K562 (cell line): ENCODE measurements around the gene OVCA2. TPM values are rescaled to one million over a fixed set of nuclear protein-coding genes. Genes with fewer than 3 reads are reported as not detected.

Experiments
- ATAC-seq: fragments of 200-7000 bp; cut with Tn5 transposase; 3 replicates; pipeline ENCODE4 v1.9.1; 2020; ENCODE audit warnings: moderate library complexity
- BruUV-seq: library from RNA; stranded (reverse); fragments of 400-500 nt; replicated peaks from 2 replicates; lab custom pipeline; 2021; lab: Mats Ljungman, UMichigan
- CTCF ChIA-PET: fragments of 300-600 bp; formaldehyde crosslinking; extraction: SDS; loops from one replicate; lab custom pipeline; 2021; ENCODE audit warnings: low intra/inter-chr PET ratio; lab: Yijun Ruan, JAX
- POLR2A ChIA-PET: fragments of 300-600, 350-650 bp; sonication (Branson Sonifier 250); formaldehyde crosslinking; extraction: SDS; loops from one replicate; lab custom pipeline; 2021; ENCODE audit warnings: antibody characterized with exemption, inconsistent platforms; lab: Yijun Ruan, JAX
- DNase-seq, 4 experiments: peaks; one replicate each; pipeline versions ENCODE4 v3.0.0 to v3.0.0-alpha.2; 2011 to 2018; ENCODE audit warnings: low spot score in 3 of 4, mixed read lengths in 3 of 4; ENCODE audit errors: extremely low read depth in 1 of 4
- FAIRE-seq: peaks from 2 replicates; lab custom pipeline; 2011; peaks lifted over from hg19 to GRCh38; lab: Jason Lieb, UNC
- H2AFZ ChIP-seq: 2 replicates; pipeline ENCODE4 v1.6.0; 2011; ENCODE audit warnings: low read depth, low read length, control low read depth, inconsistent platforms
- H3K27ac ChIP-seq: fragments of 200-600 bp; 3 replicates; pipeline ENCODE4 v1.8.0; 2011; ENCODE audit warnings: low read depth, mild to moderate bottlenecking, control low read depth, inconsistent platforms, low read length, moderate library complexity, mixed read lengths; ENCODE audit errors: extremely low read depth
- H3K27me3 ChIP-seq, 2 experiments: fragments of 300-600 bp in 1 of 2; 2 replicates in 1 of 2; 3 replicates in 1 of 2; pipeline versions ENCODE4 v1.6.0 to v1.8.0; 2011; ENCODE audit warnings: inconsistent platforms in 2 of 2, low read length in 2 of 2, mild to moderate bottlenecking in 1 of 2, mixed read lengths in 1 of 2, moderate library complexity in 1 of 2; ENCODE audit not compliant: control insufficient read depth in 2 of 2, insufficient read depth in 2 of 2
- H3K36me3 ChIP-seq: fragments of 300-600 bp; 3 replicates; pipeline ENCODE4 v1.8.0; 2011; ENCODE audit warnings: mild to moderate bottlenecking, low read length, inconsistent platforms; ENCODE audit not compliant: control insufficient read depth, insufficient read depth
- H3K4me1 ChIP-seq, 2 experiments: fragments of 200-600 bp in 1 of 2; replicated peaks in 1 of 2; 2 replicates in 1 of 2; 3 replicates in 1 of 2; pipeline versions ENCODE4 v1.5.1 to v1.8.0; 2011; ENCODE audit warnings: inconsistent platforms in 2 of 2, low read length in 2 of 2, mild to moderate bottlenecking in 1 of 2, mixed read lengths in 1 of 2, moderate library complexity in 1 of 2; ENCODE audit not compliant: control insufficient read depth in 2 of 2, insufficient read depth in 2 of 2
- H3K4me2 ChIP-seq: 2 replicates; pipeline ENCODE4 v1.6.1; 2011; ENCODE audit warnings: low read length, control low read depth, inconsistent platforms, mixed read lengths; ENCODE audit not compliant: insufficient read depth
- H3K4me3 ChIP-seq: fragments of 200-600 bp; sonication (generic), shearing (Covaris generic); 2 replicates; pipeline ENCODE4 v1.5.1; 2016; ENCODE audit warnings: control low read depth, inconsistent platforms
- H3K79me2 ChIP-seq: fragments of 200-600 bp; 3 replicates; pipeline ENCODE4 v1.8.0; 2011; ENCODE audit warnings: low read length, inconsistent platforms; ENCODE audit not compliant: control insufficient read depth, insufficient read depth
- H3K9ac ChIP-seq, 2 experiments: 2 replicates each; pipeline versions ENCODE4 v1.6.0 to v1.6.1; 2011; ENCODE audit warnings: low read depth in 2 of 2, low read length in 2 of 2, control low read depth in 1 of 2, inconsistent platforms in 1 of 2, mild to moderate bottlenecking in 1 of 2, mixed read lengths in 1 of 2; ENCODE audit not compliant: insufficient read depth in 1 of 2
- H3K9me1 ChIP-seq: one replicate; pipeline ENCODE4 v1.6.0; 2011; ENCODE audit warnings: inconsistent platforms, mild to moderate bottlenecking, low read length, moderate library complexity; ENCODE audit not compliant: control insufficient read depth, insufficient read depth
- H3K9me3 ChIP-seq: replicated peaks from 2 replicates; pipeline ENCODE4 v1.5.1; 2011; ENCODE audit warnings: low read depth, low read length, inconsistent platforms; ENCODE audit not compliant: control insufficient read depth, insufficient read depth
- H4K20me1 ChIP-seq: replicated peaks from 2 replicates; pipeline ENCODE4 v1.6.1; 2011; ENCODE audit warnings: low read length, inconsistent platforms, mixed read lengths; ENCODE audit not compliant: control insufficient read depth, insufficient read depth
- ASH1L ChIP-seq: fragments of 450-650 bp; IDR thresholded peaks from 2 replicates; pipeline ENCODE4 v1.6.1; 2018; ENCODE audit warnings: borderline replicate concordance, mild to moderate bottlenecking, low read depth; ENCODE audit not compliant: partially characterized antibody
- BRD9 ChIP-seq: fragments of 450-650 bp; IDR thresholded peaks from 2 replicates; pipeline ENCODE4 v1.6.1; 2018; ENCODE audit warnings: low read depth; ENCODE audit not compliant: partially characterized antibody
- C11orf30 ChIP-seq: fragments of 450-650 bp; IDR thresholded peaks from 2 replicates; pipeline ENCODE4 v1.6.1; 2016; ENCODE audit warnings: low read depth, mild to moderate bottlenecking
- CREM ChIP-seq: IDR thresholded peaks from 2 replicates; pipeline ENCODE4 v1.6.1; 2014; ENCODE audit warnings: antibody characterized with exemption, low read depth
- GATAD2B ChIP-seq: fragments of 450-650 bp; IDR thresholded peaks from 2 replicates; pipeline ENCODE4 v1.6.1; 2017; ENCODE audit warnings: mild to moderate bottlenecking, borderline replicate concordance
- KDM1A ChIP-seq, 2 experiments: fragments of 450-650 bp; IDR thresholded peaks; 2 replicates each; pipeline ENCODE4 v1.6.1; 2016; ENCODE audit warnings: mild to moderate bottlenecking in 2 of 2
- POLR3G ChIP-seq: IDR thresholded peaks from 2 replicates; pipeline ENCODE4 v1.6.1; 2011; ENCODE audit not compliant: insufficient read length, insufficient replicate concordance; ENCODE audit errors: extremely low read depth
- RNF219 ChIP-seq: fragments of 250-450 bp; sonication (Bioruptor Pico); IDR thresholded peaks from 2 replicates; pipeline ENCODE4 v1.5.0; 2022; ENCODE audit warnings: mild to moderate bottlenecking
- SIX5 ChIP-seq, 2 experiments: IDR thresholded peaks; 2 replicates each; pipeline ENCODE4 v1.6.1; 2011; ENCODE audit warnings: low read length in 2 of 2, borderline replicate concordance in 1 of 2, low read depth in 1 of 2, mild to moderate bottlenecking in 1 of 2, moderate library complexity in 1 of 2; ENCODE audit not compliant: insufficient read depth in 1 of 2
- ZBTB8A ChIP-seq: fragments of 450-650 bp; IDR thresholded peaks from 2 replicates; pipeline ENCODE4 v1.6.1; 2018; ENCODE audit warnings: mild to moderate bottlenecking, moderate library complexity; ENCODE audit not compliant: partially characterized antibody
- ZNF511 ChIP-seq: sonication (generic); formaldehyde crosslinking; IDR thresholded peaks from 2 replicates; pipeline ENCODE4 v1.8.0; 2022; ENCODE audit warnings: mild to moderate bottlenecking, missing genetic modification reagents
- ZNF785 ChIP-seq: fragments of 250-450 bp; sonication (Bioruptor Pico); IDR thresholded peaks from 2 replicates; pipeline ENCODE4 v1.4.0; 2020; ENCODE audit warnings: mild to moderate bottlenecking
- WGBS: fragments of 100-300 bp; shearing (Covaris generic); methylation state at CpG from one replicate; pipeline ENCODE4 v1.1.6; 2016; ENCODE audit warnings: low coverage, mixed read lengths; ENCODE audit not compliant: insufficient coverage; ENCODE audit errors: missing lambda C conversion rate; 5-methylcytosine and 5-hydroxymethylcytosine counted together
- in situ Hi-C: fragments of 300-500 bp; cut with MboI; formaldehyde crosslinking; loops from 4 replicates; pipeline ENCODE4 v1.15.0; 2018; ENCODE audit warnings: inconsistent platforms, mixed read lengths
- intact Hi-C: fragments of 100-400 bp; cut with micrococcal nuclease; formaldehyde crosslinking; loops from 2 replicates; pipeline ENCODE4 v1.14.2; 2022
- polyA plus RNA-seq, 8 experiments: library from polyadenylated mRNA; depleted of rRNA in 4 of 8; stranded (reverse) in 5 of 8; unstranded in 3 of 8; fragments of >200 nt; fragmentation: Nextera tagmentation in 2 of 8; fragmentation: Illumina TruSeq in 1 of 8; extraction: Ambion mirVana in 2 of 8; extraction: Trizol in 1 of 8; gene quantifications; 2 replicates each; pipeline versions ENCODE4 v1.2.1 to v1.2.3, GENCODE V29; 2011 to 2014; ENCODE audit warnings: inconsistent platforms in 1 of 8, missing spikeins in 1 of 8
- total RNA-seq, 7 experiments: library from RNA; depleted of rRNA in 6 of 7; stranded (reverse); fragments of >200 nt in 6 of 7; fragmentation: Illumina TruSeq in 2 of 7; extraction: Trizol in 2 of 7; gene quantifications; 2 replicates each; pipeline versions ENCODE4 v1.2.1 to v1.2.3, GENCODE V29; 2011 to 2021; ENCODE audit warnings: low replicate concordance in 1 of 7
- TF ChIP-seq, protein P1 (sequence below): fragments of 450-650 bp; formaldehyde crosslinking; IDR thresholded peaks from 2 replicates; pipeline ENCODE4 v1.4.0; 2022; ENCODE audit warnings: missing genetic modification characterization
- TF ChIP-seq, protein P2 (sequence below): sonication (generic); formaldehyde crosslinking; IDR thresholded peaks from 2 replicates; pipeline ENCODE4 v1.9.0; 2022; ENCODE audit warnings: mild to moderate bottlenecking, missing genetic modification reagents
- TF ChIP-seq, protein P3 (sequence below), 2 experiments: fragments of 250-450 bp in 1 of 2; fragments of 450-650 bp in 1 of 2; sonication (Bioruptor Pico) in 1 of 2; IDR thresholded peaks; 2 replicates each; pipeline versions ENCODE4 v1.6.1 to v1.8.0; 2016 to 2021; ENCODE audit warnings: mild to moderate bottlenecking in 2 of 2, moderate library complexity in 2 of 2, missing compliant biosample characterization in 1 of 2, missing genetic modification characterization in 1 of 2

The OVCA2 gene
- total and polyA plus RNA-seq, 9 of the 15 experiments (the other 6 are each of a cell fraction or from before 2014, with no cell fraction given), result 3.0 to 23.7 (median 14.1) TPM

GRCh38 chr17:2059547-2060384 is 17.9 kb downstream of the OVCA2 start:
- in situ Hi-C loops, result loop anchor here (10.0 kb wide), 1 partner anchor 185 kb away; no protein-coding TSS in a partner anchor

More at GRCh38 chr17:2059547-2060384, 17.9 kb downstream of the OVCA2 start:
- DNase-seq, result no peak
- no peaks in the 10 kb centered on the region for H3K9me1 ChIP-seq
- peaks cover 0 to 38% of the 10 kb centered on the region in 2 experiments; a peak in 2 of 5 replicates for H3K4me1 ChIP-seq
- H3K27ac ChIP-seq, result no peak overlapping the region
- POLR2A ChIA-PET, result interaction anchor here (0.6 kb wide), 1 partner anchor 95 kb away, joined by 3 read pairs; no protein-coding TSS in a partner anchor
- H3K27me3 ChIP-seq, result no peaks in the 10 kb centered on the region
- H3K9me3 ChIP-seq, result no peaks in the 10 kb centered on the region
- no peak overlapping the region for H2AFZ ChIP-seq
- no peak overlapping the region for H3K4me2 ChIP-seq
- FAIRE-seq, result no peak
- H4K20me1 ChIP-seq, result no peaks in the 10 kb centered on the region
- intact Hi-C loops, result loop anchor here (10.0 kb wide), 1 partner anchor 115 kb away; no protein-coding TSS in a partner anchor
- H3K4me3 ChIP-seq, result no peak overlapping the region
- no peak overlapping the region for H3K9ac ChIP-seq
- 90% methylated on average over 10 of the region's 21 CpGs for WGBS
- no peak for TF ChIP-seq CREM
- no peak for TF ChIP-seq RNF219
- TF ChIP-seq POLR3G, result no peak
- TF ChIP-seq BRD9, result no peak
- no peak for TF ChIP-seq ZBTB8A
- no peak for TF ChIP-seq KDM1A (IDR thresholded peaks at IDR 0.05)
- TF ChIP-seq ZNF785, result no peak
- TF ChIP-seq GATAD2B, result no peak
- TF ChIP-seq, protein P1, sequence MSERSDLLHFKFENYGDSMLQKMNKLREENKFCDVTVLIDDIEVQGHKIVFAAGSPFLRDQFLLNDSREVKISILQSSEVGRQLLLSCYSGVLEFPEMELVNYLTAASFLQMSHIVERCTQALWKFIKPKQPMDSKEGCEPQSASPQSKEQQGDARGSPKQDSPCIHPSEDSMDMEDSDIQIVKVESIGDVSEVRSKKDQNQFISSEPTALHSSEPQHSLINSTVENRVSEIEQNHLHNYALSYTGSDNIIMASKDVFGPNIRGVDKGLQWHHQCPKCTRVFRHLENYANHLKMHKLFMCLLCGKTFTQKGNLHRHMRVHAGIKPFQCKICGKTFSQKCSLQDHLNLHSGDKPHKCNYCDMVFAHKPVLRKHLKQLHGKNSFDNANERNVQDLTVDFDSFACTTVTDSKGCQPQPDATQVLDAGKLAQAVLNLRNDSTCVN, result no peak
- TF ChIP-seq C11orf30, result no peak
- TF ChIP-seq, protein P2, sequence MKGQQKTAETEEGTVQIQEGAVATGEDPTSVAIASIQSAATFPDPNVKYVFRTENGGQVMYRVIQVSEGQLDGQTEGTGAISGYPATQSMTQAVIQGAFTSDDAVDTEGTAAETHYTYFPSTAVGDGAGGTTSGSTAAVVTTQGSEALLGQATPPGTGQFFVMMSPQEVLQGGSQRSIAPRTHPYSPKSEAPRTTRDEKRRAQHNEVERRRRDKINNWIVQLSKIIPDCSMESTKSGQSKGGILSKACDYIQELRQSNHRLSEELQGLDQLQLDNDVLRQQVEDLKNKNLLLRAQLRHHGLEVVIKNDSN (CRISPR knock-in tag), result no peak
- TF ChIP-seq, protein P3, sequence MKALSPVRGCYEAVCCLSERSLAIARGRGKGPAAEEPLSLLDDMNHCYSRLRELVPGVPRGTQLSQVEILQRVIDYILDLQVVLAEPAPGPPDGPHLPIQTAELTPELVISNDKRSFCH (CRISPR knock-in tag; IDR thresholded peaks at IDR 0.05), result no peak
- TF ChIP-seq, protein P3 (tag; IDR thresholded peaks at IDR 0.05), result no peak
- TF ChIP-seq SIX5 (IDR thresholded peaks at IDR 0.05; ENCODE audit: borderline replicate concordance in 1 of 2, insufficient read depth in 1 of 2, low read depth in 1 of 2, low read length in 2 of 2), result no peak
- TF ChIP-seq ASH1L, result no peak
- TF ChIP-seq ZNF511 (CRISPR knock-in tag), result no peak
- BruUV-seq, result no TSS peak
- H3K36me3 ChIP-seq, result peaks cover 5% of the 10 kb centered on the region; the same call in 1 of the 3 replicates
- no peaks in the 10 kb centered on the region for H3K79me2 ChIP-seq
- ATAC-seq, result no peak
- CTCF ChIA-PET, result no interaction called here
